Measurements from ENCODE around the gene DNAI1.
A peak's percentile ranks its signal among the peaks of the same experiment; 100 is the strongest.

DNAI1 gene

GRCh38 chr9:34540827-34541226 is 82.2 kb downstream of the DNAI1 start:
- TF ChIP-seq CTCF (IDR thresholded peaks at IDR 0.05) (no peak), ZFX (IDR thresholded peaks at IDR 0.05; ENCODE audit: borderline replicate concordance) (no peak)
- H3K27ac ChIP-seq: no peak overlapping the region

GRCh38 chr9:34541540-34541939 is 82.9 kb downstream of the DNAI1 start:
- no peak overlapping the region for H3K27ac ChIP-seq
- no peak for TF ChIP-seq CTCF (IDR thresholded peaks at IDR 0.05)
- no peak for TF ChIP-seq ZFX (IDR thresholded peaks at IDR 0.05; ENCODE audit: borderline replicate concordance)

- TF ChIP-seq CTCF (IDR thresholded peaks at IDR 0.05): no peak
These were observed 85.4 kb downstream of the DNAI1 start for GRCh38 chr9:34544035-34544434.

GRCh38 chr9:34545497-34545896 is 86.9 kb downstream of the DNAI1 start:
- TF ChIP-seq ZFX (IDR thresholded peaks at IDR 0.05; ENCODE audit: borderline replicate concordance): no peak
- no peak for TF ChIP-seq CTCF (IDR thresholded peaks at IDR 0.05)
- H3K27ac ChIP-seq: peak overlapping the region; percentile 28

More at GRCh38 chr9:34544035-34544434, 85.4 kb downstream of the DNAI1 start:
- H3K27ac ChIP-seq: no peak overlapping the region

GRCh38 chr9:34546102-34546833 is 87.7 kb downstream of the DNAI1 start:
- TF ChIP-seq CTCF (IDR thresholded peaks at IDR 0.05) (no peak), ZFX (IDR thresholded peaks at IDR 0.05; ENCODE audit: borderline replicate concordance) (no peak)
- peak overlapping the region; percentile 28 for H3K27ac ChIP-seq

- H3K27ac ChIP-seq: no peak overlapping the region
- TF ChIP-seq CTCF (IDR thresholded peaks at IDR 0.05) (peak; percentile 89), ZFX (IDR thresholded peaks at IDR 0.05; ENCODE audit: borderline replicate concordance) (no peak)
These were observed 88.5 kb downstream of the DNAI1 start for GRCh38 chr9:34546834-34547827.

Data from 22Rv1 (cell line).